Esophagus muscularis mucosa (tissue), 4 donors: Measurements from ENCODE around the gene IPP. TPM values are rescaled to one million over a fixed set of nuclear protein-coding genes. Genes with fewer than 3 reads are reported as not detected.
A peak's percentile ranks its signal among the peaks of the same experiment; 100 is the strongest.
"Not testable (repeated sequence)": the region's sequence is repeated elsewhere in the genome, so short reads cannot be mapped to it uniquely, and the experiment has no call there.

Experiments used
- DNase-seq: peaks from one replicate; pipeline ENCODE4 v3.0.0-alpha.2; 2017; ENCODE audit errors: extremely low spot score
- H3K27ac ChIP-seq, 4 donors: fragments of 200-600 bp; sonication (generic); replicated peaks in 1 of 4; 1 replicate in 3 of 4; 2 replicates in 1 of 4; pipeline ENCODE4 v1.5.1; 2016 to 2019; ENCODE audit warnings: mild to moderate bottlenecking in 1 of 4
- H3K27me3 ChIP-seq, 4 donors: fragments of 200-600 bp; sonication (generic); one replicate each; pipeline versions ENCODE4 v1.5.1 to v1.6.0; 2016 to 2019
- H3K36me3 ChIP-seq, 4 donors: fragments of 200-600 bp; sonication (generic); one replicate each; pipeline ENCODE4 v1.5.1; 2016 to 2019
- H3K4me1 ChIP-seq, 4 donors: fragments of 200-600 bp; sonication (generic); one replicate each; pipeline ENCODE4 v1.5.1; 2016 to 2019
- H3K4me3 ChIP-seq, 4 donors: fragments of 200-600 bp; sonication (generic); 1 replicate in 2 of 4; 2 replicates in 2 of 4; pipeline ENCODE4 v1.5.1; 2016 to 2019; ENCODE audit warnings: mild to moderate bottlenecking in 4 of 4, moderate library complexity in 1 of 4
- H3K9me3 ChIP-seq, 4 donors: fragments of 200-600 bp; sonication (generic); 1 replicate in 3 of 4; 2 replicates in 1 of 4; pipeline ENCODE4 v1.5.1; 2016 to 2019
- EP300 ChIP-seq: sonication (generic); formaldehyde crosslinking; IDR thresholded peaks from one replicate; pipeline ENCODE4 v1.6.1; 2017; ENCODE audit warnings: antibody characterized with exemption
- POLR2A ChIP-seq: fragments of 450-650 bp; IDR thresholded peaks from one replicate; pipeline ENCODE4 v1.6.1; 2017; ENCODE audit warnings: antibody characterized with exemption, moderate library complexity, mild to moderate bottlenecking, low read depth
- POLR2AphosphoS5 ChIP-seq, 2 donors: sonication (generic); formaldehyde crosslinking; IDR thresholded peaks; one replicate each; pipeline ENCODE4 v1.6.1; 2017; ENCODE audit warnings: antibody characterized with exemption in 2 of 2
- WGBS: methylation state at CpG from one replicate; pipeline ENCODE4 v1.1.5; 2018; 5-methylcytosine and 5-hydroxymethylcytosine counted together
- intact Hi-C: fragments of 100-400 bp; cut with DNase I; formaldehyde crosslinking; loops from one replicate; pipeline ENCODE4 v1.15.1; 2023
- total RNA-seq, 4 donors: library from RNA; depleted of rRNA; stranded (reverse); fragments of >200 nt; gene quantifications; one replicate each; pipeline versions ENCODE4 v1.1.0 to v1.2.1, GENCODE V29; 2016
- TF ChIP-seq, protein P1 (sequence below), 3 experiments: fragments of 200-600 bp in 2 of 3; fragments of 450-650 bp in 1 of 3; sonication (generic) in 2 of 3; IDR thresholded peaks; one replicate each; pipeline ENCODE4 v1.5.1; 2017 to 2019; ENCODE audit warnings: antibody characterized with exemption in 3 of 3, mild to moderate bottlenecking in 2 of 3, moderate library complexity in 1 of 3

The IPP gene
- total RNA-seq, 4 donors from 2014 or later = 6.0 to 14.1 (median 10.7) TPM

DNA sequence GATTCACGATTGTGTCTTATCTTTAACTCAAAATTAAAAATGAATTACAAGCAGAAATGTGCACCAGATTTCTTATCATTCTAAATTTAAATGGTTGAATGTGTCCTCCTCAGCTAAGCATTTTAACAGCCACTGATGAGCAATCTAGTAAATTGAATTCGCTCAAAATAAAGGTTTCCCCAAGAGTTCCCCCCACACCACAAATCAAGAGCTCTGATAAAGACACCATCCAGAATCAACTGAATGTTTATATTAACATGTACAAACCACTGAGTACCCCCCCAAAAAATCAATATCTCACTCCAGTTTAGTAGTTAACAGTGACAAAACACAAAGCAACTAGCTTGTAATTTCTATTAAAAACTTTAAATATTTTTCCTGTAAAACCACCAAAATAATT is 66.1 kb downstream of the IPP start:
- H3K4me1 ChIP-seq = peaks cover 47 to 79% (median 73%) of the 10 kb centered on the region in 4 donors
- intact Hi-C loops = loop anchor here (10.0 kb wide), 1 partner anchor 200 kb away; no protein-coding TSS in a partner anchor

DNA sequence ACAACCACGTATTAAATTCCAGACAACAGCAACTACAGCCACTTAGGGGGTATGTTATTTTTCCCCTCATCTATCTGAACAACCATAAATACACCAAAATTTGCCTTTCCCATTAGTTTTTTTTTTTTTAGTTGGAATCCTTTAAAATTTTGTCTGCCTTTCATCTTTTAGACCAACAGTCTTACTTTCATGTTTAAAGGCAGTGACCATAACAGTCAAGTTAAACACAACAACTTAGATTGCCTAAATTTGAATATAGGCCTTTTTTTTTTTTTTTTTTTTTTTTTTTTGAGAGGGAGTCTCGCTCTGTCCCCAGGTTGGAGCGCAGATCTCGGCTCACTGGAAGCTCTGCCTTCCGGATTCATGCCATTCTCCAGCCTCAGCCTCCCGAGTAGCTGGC is 67.5 kb downstream of the IPP start:
- Histone ChIP-seq H3K27me3 (no peaks in the 10 kb centered on the region), H3K36me3 (no peaks in the 10 kb centered on the region), H3K4me1 (peaks cover 52 to 81% (median 77%) of the 10 kb centered on the region in 4 donors), H3K27ac (no peak overlapping the region), H3K9me3 (no peaks in the 10 kb centered on the region), H3K4me3 (no peak overlapping the region)
- WGBS = 88% methylated on average over 6 of the region's 6 CpGs
- no peak for DNase-seq
- TF ChIP-seq POLR2AphosphoS5 (IDR thresholded peaks at IDR 0.05) = no peak
- TF ChIP-seq, protein P1, sequence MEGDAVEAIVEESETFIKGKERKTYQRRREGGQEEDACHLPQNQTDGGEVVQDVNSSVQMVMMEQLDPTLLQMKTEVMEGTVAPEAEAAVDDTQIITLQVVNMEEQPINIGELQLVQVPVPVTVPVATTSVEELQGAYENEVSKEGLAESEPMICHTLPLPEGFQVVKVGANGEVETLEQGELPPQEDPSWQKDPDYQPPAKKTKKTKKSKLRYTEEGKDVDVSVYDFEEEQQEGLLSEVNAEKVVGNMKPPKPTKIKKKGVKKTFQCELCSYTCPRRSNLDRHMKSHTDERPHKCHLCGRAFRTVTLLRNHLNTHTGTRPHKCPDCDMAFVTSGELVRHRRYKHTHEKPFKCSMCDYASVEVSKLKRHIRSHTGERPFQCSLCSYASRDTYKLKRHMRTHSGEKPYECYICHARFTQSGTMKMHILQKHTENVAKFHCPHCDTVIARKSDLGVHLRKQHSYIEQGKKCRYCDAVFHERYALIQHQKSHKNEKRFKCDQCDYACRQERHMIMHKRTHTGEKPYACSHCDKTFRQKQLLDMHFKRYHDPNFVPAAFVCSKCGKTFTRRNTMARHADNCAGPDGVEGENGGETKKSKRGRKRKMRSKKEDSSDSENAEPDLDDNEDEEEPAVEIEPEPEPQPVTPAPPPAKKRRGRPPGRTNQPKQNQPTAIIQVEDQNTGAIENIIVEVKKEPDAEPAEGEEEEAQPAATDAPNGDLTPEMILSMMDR (IDR thresholded peaks at IDR 0.05) = no peak
- TF ChIP-seq EP300 = no peak
- no peak for TF ChIP-seq POLR2A
- intact Hi-C loops = loop anchor here (10.0 kb wide), 1 partner anchor 202 kb away; no protein-coding TSS in a partner anchor

More for the DNA sequence above, 66.1 kb downstream of the IPP start:
- Histone ChIP-seq H3K36me3 (no peaks in the 10 kb centered on the region), H3K9me3 (no peaks in the 10 kb centered on the region), H3K27me3 (no peaks in the 10 kb centered on the region), H3K27ac (no peak overlapping the region), H3K4me3 (peak overlapping the region; percentile 77 to 95 (median 92))
- 52% methylated on average over 2 of the region's 2 CpGs for WGBS
- TF ChIP-seq POLR2AphosphoS5 (IDR thresholded peaks at IDR 0.05) = no peak
- no peak for TF ChIP-seq POLR2A
- TF ChIP-seq, protein P1 (IDR thresholded peaks at IDR 0.05) = no peak
- no peak for TF ChIP-seq EP300
- no peak for DNase-seq

DNA sequence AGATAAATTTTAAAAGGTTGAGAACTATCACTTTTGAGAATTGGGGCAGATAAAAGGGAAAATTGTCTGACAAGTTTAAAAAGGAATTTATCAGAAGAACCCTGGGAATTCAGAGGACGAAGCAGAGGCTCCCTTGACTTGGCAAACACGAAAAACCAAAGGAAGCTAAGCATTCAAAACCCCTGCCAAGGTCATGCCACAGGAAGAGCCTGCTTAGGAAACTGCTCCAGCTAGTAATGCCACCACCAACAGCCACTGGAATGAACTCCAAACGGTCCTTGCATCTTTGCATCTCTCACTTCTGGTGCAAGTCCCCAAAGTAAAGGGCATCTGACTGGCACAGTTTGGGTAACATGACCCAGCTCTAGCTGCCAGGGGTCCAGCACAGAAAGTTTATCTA is 71.3 kb downstream of the IPP start:
- no peak overlapping the region for H3K4me3 ChIP-seq
- peak overlapping the region in 3 of 4 donors; percentile 10 to 49 (median 20) for H3K27ac ChIP-seq
- 8% methylated on average over 3 of the region's 3 CpGs for WGBS
- TF ChIP-seq POLR2A = no peak
- TF ChIP-seq EP300 = no peak
- TF ChIP-seq, protein P1 (IDR thresholded peaks at IDR 0.05) = no peak
- TF ChIP-seq POLR2AphosphoS5 (IDR thresholded peaks at IDR 0.05) = no peak
- DNase-seq = no peak
- peaks cover 72 to 100% (median 93%) of the 10 kb centered on the region in 4 donors for H3K4me1 ChIP-seq
- H3K27me3 ChIP-seq = no peaks in the 10 kb centered on the region
- intact Hi-C loops = no loop called here
- no peaks in the 10 kb centered on the region for H3K36me3 ChIP-seq
- no peaks in the 10 kb centered on the region for H3K9me3 ChIP-seq

DNA sequence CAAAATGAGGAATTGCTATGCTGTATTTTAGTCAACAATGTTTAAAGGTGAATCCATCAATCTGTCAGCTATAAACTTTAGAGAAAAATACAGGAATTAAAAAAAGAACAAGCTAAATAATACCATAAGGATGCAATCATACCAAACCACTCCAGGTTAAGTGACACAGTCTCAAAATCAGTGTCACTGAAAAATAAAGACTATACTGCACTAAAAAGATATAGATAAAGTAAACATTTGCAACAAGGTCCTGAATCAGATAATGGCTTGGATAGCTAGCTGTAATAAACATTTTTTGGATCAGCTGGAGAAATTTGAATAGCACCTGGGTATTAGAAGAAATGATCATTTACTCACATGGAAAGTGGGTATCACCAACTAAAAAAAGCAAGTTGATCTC is 72.0 kb downstream of the IPP start:
- TF ChIP-seq, protein P1 (IDR thresholded peaks at IDR 0.05) = no peak
- no peak for TF ChIP-seq POLR2A
- no peak for TF ChIP-seq EP300
- no peak for TF ChIP-seq POLR2AphosphoS5 (IDR thresholded peaks at IDR 0.05)
- Histone ChIP-seq H3K27ac (peak overlapping the region in 2 of 4 donors; percentile 10 to 49), H3K4me1 (peaks cover 70 to 100% (median 93%) of the 10 kb centered on the region in 4 donors), H3K36me3 (no peaks in the 10 kb centered on the region), H3K9me3 (no peaks in the 10 kb centered on the region), H3K27me3 (no peaks in the 10 kb centered on the region), H3K4me3 (no peak overlapping the region)
- intact Hi-C loops = no loop called here
- DNase-seq = no peak

DNA sequence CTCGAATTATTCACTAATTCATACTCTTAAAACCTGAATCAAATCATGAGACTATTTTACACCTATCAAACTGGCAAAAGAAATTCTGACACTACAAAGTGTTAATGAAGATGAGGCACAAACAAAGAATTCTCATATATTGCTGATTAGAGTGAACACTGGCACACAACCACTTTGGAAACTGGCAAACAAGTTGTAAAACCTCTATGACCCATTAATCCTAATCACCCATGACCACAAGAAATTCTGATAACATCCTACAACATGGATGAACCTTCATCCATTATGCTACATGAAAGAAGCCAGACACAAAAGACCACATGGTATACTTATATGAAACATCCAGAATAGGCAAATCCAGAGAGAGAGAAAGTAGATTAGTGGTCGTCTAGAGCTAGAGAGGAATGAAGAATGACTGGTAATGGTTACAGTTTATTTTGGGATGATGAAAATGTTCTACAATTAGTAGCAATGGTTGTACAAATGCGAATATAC is 72.7 kb downstream of the IPP start:
- H3K27me3 ChIP-seq = no peaks in the 10 kb centered on the region
- H3K27ac ChIP-seq = no peak overlapping the region
- H3K4me3 ChIP-seq = no peak overlapping the region
- H3K4me1 ChIP-seq = peaks cover 71 to 100% (median 92%) of the 10 kb centered on the region in 4 donors
- TF ChIP-seq POLR2A (no peak), EP300 (no peak), POLR2AphosphoS5 (IDR thresholded peaks at IDR 0.05) (no peak)
- TF ChIP-seq, protein P1 (IDR thresholded peaks at IDR 0.05) = no peak
- no peaks in the 10 kb centered on the region for H3K9me3 ChIP-seq
- intact Hi-C loops = no loop called here
- 71% methylated on average over 3 of the region's 3 CpGs for WGBS
- no peaks in the 10 kb centered on the region for H3K36me3 ChIP-seq
- DNase-seq = no peak

DNA sequence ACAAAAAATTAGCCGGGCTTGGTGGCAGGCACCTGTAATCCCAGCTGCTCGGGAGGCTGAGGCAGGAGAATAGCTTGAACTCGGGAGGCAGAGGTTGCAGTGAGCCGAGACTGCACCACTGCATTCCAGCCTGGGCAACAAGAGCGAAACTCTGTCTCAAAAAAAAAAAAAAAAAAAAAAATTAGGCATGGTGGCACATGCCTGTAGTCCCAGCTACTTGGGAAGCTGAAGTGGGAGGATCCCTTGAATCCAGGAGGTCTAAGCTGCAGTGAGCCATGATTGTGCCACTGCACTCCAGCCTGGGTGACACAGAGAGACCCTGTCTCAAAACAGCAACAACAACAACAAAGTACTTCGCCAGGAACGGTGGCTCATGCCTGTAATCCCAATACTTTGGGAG is 73.9 kb downstream of the IPP start:
- 85% methylated on average over 7 of the region's 7 CpGs for WGBS
- H3K27me3 ChIP-seq, DNase-seq, H3K4me3 ChIP-seq, H3K9me3 ChIP-seq, intact Hi-C loops, H3K27ac ChIP-seq, H3K36me3 ChIP-seq: not testable (repeated sequence)
- H3K4me1 ChIP-seq = peaks cover 60 to 97% (median 85%) of the 10 kb centered on the region in 4 donors
